CD4-positive, alpha-beta T cell treated with Interleukin-17A for 1 hour (primary cell): ENCODE data around the gene OPCML.

Experiments used
- DNase-seq: peaks from one replicate; pipeline ENCODE4 v3.0.0-alpha.2; 2020

OPCML gene

GRCh38 chr11:132504501-132505041 is 1027.7 kb downstream of the OPCML start:
- DNase-seq, result no peak

GRCh38 chr11:132501356-132501755 is 1030.9 kb downstream of the OPCML start:
- no peak for DNase-seq

DNA sequence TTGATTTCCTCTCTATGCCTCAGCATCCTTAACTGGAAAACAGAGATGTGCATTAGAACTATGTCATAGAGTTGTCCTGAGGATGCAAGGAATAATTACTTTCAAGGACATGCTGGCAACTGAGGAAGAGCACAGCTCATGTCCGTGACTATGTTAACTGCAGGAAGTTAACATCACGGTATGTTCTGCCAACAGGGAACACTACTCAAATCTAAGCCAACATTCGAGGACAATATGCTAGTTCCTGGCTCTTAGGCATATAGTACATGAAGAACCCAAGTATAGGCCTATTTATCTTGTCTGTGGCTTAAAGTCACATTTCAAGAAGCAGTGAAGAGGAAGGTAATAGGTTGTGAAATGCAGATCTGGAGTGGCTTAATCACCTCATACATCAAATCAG is 1032.6 kb downstream of the OPCML start:
- no peak for DNase-seq

GRCh38 chr11:132496341-132496740 is 1036.0 kb downstream of the OPCML start:
- DNase-seq, result no peak

DNA sequence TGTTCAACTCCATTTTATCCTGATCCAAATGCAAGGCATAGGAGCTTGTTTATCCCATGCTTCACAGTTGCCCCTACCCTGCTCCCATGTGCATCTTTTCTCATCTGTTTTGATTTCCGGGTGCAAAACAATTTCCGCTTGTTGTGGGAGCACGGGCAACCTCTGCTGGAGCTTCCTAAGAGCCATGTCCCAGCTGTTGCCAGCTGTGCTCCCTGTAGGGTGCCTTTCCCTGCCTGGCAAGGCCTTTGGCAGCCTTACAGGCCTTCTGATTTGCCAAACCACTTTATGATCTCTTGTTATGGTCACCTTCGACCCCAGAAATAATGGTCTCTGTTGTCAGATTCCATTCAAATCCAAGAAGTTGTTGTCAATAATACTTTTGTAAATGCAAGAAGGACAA is 1038.5 kb downstream of the OPCML start:
- no peak for DNase-seq

GRCh38 chr11:132490978-132491377 is 1041.3 kb downstream of the OPCML start:
- DNase-seq, result no peak

- DNase-seq, result no peak
These were observed 1046.2 kb downstream of the OPCML start for GRCh38 chr11:132486060-132486459.

- DNase-seq, result no peak
These were observed 1057.3 kb downstream of the OPCML start for GRCh38 chr11:132475026-132475425.

DNA sequence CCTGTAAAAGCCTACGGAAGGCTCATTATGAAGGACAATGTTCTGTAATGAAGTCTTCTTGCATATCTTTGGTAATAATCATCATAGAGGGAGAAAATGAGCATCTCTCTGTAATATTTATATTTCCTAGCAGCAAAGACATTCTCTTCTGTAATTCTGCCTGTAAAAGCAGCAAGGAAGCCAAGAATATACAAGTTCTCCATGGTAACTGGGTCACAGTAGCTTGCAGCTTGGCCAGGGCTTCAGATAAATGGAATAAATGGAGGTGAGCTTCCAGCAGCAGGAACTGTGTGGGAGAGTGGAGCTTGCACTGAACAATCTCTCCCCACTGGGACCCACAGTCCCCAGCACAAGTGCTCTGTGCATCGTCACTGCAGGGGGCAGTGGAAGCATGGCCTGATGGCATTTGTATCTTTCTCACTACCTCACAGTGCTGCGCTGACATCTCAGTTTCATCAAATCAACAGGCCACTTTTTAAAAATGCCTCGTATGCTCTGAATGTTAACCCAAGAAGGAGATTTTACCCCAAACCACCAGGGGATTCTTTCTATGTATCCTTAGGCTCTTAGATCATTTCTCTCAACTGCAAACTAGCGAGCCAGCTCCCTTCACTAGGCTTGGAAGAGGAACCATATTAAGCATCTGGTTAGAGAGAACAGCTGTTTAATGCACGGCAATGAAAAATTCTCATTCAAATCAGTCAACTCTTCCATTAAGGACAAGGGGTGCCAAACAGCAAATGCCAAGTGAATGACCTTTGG is 1059.7 kb downstream of the OPCML start:
- DNase-seq, result no peak

- DNase-seq, result no peak
These were observed 1060.8 kb downstream of the OPCML start for GRCh38 chr11:132471466-132471865.

DNA sequence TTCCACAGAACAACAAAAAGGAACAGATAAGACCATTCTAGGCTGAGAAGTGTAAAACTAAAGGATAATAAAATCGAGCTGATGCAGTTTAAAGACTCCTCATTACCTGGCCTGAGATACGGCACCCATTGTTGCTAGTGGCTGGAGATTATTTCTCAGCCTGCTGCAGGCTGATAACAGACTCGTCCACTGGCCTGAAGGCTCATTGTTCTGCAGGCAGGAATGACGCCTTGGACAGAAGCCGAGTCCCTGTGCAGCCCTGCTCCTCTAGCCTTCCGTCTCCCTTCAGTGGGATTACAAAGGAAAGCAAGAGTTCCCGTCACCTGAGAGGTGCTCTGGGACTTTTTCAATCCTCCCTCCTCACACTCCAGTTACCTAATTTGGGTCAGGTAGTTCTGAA is 1065.3 kb downstream of the OPCML start:
- DNase-seq, result no peak

DNA sequence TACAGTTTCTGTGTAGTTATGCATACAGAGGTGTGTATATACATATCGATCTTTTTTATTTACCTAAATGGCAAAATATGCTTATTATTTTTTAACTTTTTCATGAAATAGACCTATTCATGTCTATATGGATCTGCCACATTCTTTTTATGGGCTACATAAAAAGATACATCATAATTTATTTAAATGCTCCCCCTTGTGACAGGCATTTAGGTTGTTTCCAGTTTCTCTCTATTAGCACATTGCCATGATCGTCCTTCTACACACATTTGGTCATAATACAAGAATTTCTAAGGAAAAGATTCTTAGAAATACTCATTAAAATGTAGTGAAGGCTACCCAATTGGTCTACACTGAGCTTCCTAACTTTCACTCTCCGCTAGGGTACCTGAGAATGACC is 1067.4 kb downstream of the OPCML start:
- DNase-seq, result no peak

DNA sequence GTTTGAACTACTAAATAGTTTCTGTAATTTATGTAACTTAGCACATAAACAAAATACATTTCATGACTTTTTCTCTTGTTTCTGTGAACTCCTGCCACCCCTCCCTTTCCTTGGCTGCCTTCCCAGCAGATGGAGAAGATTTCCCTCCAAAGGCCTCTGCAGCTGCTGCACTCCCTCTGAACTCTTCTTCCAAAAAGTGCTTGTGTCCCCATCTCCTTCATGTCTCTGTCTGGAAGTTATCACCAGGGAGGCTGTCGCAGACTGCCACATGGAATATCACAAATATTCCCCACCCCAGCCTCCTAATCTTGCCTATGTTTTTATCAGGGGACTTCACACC is 1068.3 kb downstream of the OPCML start:
- DNase-seq, result no peak

GRCh38 chr11:132463295-132464002 is 1068.9 kb downstream of the OPCML start:
- no peak for DNase-seq

DNA sequence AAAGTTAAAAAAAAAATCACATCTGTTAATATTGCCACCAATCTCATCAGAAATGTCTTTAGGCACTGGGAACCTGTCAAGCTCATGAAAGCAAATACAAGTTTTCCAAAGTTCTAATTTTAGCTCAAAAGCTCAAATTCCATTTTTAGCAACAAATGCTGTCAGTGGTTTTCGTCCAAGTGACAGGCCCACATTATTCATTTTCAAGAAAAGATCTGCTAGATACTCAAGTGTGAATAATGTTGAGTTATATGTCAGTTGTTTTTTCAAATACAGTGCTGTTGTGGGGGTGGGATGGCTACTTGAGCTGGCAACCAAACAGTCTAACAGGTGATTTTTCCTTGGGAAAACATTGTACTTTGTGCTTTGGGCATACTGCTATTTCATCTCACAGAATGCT is 1072.6 kb downstream of the OPCML start:
- DNase-seq, result no peak

DNA sequence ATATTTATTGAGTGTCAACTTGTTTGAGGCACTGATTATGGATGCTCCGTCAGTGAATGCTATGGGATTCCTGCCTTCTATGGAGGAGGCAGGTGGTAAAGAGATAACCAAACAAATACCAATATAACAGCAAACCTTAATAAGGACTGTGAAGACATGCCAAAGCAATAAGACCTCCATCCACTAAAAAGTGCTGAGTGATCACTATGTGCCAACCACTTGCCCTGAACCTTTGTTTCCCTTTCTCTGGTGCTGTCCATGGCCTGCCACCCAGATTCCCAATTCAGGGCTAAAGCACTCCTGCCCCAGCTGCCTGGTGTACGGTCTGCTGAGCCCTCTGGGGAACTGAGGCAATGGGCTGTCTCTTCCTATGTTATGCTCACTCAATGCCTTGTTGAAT is 1074.9 kb downstream of the OPCML start:
- no peak for DNase-seq

- no peak for DNase-seq
These were observed 1075.5 kb downstream of the OPCML start for GRCh38 chr11:132456751-132457328.

DNA sequence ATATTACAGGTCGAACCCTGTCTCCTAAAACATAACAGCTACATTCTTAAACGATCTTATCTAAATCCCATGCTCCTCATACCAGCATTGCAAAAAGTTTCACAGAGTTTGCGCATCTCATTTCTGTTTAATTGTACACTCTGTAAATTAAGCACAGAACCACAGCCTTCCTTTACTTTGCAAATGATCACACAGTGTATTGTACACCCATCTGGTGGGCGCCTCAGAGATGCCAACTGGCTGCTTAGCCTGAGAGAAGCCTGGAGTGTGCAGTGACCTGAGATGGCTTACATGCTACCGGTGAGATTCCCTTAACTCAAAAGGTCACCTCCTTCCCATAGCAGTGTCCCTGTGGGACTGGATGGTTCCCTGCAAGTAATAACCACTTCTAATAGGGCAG is 1077.3 kb downstream of the OPCML start:
- no peak for DNase-seq

DNA sequence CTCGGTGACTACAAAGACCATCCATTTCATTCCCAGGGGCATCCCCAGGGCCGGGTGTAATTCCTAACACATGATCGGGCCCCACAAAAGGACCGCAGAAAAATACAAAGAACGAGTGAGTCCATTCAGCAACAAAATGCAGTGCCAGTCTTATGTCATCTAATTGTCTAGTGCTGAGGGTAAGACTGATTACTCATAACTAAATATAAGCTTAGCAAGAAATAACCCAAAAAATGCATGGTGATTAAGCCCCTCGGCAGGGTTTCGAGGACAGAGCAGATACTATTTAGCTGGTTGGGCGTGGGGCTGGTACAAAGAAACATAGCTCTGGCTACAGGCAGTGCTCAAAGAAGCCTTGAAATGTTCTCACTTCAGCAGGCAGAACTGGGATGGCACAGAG is 1078.9 kb downstream of the OPCML start:
- no peak for DNase-seq

DNA sequence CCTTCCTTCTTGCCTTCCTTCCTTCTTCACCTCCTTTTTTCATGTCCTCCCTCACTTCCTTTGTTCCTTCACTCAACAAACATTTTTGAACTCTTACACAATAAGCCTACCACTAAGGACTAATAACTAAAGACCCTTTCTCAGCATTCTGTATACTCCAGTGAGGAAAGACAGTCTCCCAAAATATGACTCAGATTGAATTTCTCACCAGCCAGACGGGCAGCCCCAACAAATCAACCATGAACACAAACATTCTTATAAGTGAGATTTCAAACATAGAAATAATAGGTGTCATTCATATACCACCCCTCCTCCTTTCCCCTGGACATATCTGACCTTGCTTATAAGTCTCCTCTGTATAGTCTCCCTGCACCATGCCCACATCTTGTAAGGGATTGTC is 1079.7 kb downstream of the OPCML start:
- DNase-seq, result no peak

DNA sequence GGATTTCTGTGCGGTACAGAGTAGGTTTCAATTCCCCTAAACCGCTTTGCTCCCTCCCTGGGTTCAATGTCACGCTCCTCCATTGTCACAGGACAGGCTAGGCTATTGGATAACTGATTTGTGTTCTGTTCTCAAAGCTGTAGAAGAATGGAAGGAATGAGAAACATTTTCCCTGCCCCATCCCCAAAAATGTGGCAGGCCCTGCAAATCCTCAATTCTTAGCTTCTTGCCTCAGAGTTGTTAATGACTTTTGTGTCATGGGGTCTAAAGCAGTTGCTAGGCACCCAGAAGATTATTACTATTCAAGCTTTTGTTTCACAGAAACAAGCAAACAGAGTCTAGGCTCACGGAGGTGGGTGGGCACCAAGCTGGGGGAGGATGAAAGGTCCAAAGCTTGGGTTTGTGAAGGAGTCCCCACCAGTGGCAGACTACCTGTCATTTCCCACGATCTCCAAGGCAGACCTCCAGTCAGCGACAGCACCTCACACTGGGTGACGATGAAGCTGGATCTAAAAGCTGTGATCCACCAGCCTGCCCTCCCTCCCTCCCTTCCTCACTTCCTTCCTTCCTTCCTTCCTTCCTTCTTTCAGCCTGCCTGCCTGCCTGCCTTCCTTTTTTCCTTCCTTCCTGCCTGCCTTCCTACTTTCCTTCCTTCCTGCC is 1080.2 kb downstream of the OPCML start:
- DNase-seq, result no peak

DNA sequence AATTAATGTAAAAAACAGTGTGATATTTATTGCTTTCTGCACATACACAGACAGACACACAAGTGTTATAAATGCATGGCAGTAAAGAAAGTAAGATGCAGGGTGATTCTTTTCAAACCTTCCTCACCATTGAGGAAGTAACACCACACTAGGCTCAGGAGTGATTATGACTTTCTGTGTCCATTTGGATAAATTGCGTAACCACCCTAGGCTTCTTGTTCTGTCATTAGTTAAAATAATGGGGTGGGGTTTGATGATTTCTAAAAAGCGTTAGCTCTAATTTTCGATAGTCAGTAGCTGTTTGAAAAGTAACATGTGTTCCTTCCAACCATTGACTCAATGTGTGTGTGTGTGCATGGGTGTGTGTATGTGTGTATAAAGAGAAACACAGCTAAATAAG is 1081.7 kb downstream of the OPCML start:
- DNase-seq, result no peak

DNA sequence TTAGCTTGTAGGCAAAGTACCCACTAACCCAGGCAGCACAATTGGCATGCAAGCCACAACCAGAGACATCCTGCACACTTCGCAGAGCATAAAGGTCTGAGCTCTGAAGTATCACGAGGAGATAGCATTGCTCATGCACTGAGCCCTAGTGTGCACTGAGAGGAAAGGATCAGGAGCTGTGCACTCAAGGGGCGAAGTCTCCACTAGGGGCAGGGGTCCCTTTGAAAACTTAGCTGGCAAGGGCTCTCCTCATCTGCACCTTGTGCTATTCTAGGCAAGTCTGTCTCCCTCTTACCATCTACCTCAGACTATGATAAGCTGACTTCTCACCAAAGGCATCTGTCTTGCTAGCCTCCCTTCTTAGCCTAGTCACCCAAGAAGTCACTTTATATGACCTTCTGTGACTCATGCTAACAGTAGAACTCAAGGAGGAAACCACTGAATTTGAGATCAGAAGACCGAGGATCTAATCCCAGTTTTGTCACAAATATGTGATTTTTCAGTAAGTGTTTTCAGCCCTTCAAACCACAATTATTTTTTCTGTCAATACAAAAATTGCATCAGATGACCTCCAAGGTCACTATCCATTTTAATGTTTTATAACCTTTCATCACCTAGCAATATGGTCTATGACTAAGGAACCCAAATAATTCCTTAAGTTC is 1083.8 kb downstream of the OPCML start:
- DNase-seq, result no peak
